GM21529 (cell line): Measurements from ENCODE around the gene OVOL2.
"Not testable (repeated sequence)": the region's sequence is repeated elsewhere in the genome, so short reads cannot be mapped to it uniquely, and the experiment has no call there.

ENCODE experiments used
- ATAC-seq: cut with Tn5 transposase; IDR thresholded peaks from one replicate; pipeline ENCODE4 v1.9.1; 2021; ENCODE audit not compliant: unreplicated experiment

Gene OVOL2

GRCh38 chr20:18058661-18059467 lies 1.1 kb upstream of the OVOL2 start:
- no peak for ATAC-seq

DNA sequence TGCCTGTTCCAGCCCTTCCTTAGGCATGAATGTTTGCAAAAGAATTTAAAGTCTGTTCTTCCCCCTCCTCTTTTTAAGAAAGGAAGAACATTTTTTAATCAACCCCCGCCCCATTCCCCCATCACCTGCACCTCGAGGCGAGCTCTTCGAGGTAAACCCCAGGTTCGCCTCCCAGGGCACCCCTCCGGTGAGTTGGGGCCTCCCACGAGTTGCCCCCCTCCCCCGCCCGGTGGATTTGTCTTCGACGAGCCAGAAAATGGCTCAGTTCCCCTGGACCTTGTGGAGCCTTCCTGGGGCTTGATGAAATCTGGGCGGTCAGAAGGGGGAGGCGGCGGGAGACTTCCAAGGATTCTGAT lies 256 bp upstream of the OVOL2 start:
- no peak for ATAC-seq

GRCh38 chr20:18056174-18057100 lies 1.3 kb downstream of the OVOL2 start:
- ATAC-seq, result no peak

DNA sequence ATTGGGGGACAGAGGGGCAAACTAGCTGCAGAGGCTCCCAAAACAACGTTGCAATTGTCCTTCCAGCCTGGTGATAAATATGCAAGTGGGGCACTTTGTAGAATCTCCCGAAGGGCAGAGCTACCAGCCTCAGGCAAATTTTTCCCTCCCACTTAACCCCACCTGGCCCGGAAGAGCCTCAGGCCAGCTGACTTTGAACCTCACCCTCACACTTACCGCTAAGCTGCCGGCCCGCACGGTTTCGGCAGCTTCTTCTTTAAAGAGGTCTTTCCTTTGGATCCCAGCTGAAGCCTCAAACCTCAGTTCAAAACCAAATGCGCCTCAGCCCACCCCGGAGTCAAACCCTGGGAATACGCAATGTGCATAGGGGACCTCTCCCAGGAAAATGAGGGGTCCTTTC lies 2.5 kb downstream of the OVOL2 start:
- ATAC-seq, result no peak

DNA sequence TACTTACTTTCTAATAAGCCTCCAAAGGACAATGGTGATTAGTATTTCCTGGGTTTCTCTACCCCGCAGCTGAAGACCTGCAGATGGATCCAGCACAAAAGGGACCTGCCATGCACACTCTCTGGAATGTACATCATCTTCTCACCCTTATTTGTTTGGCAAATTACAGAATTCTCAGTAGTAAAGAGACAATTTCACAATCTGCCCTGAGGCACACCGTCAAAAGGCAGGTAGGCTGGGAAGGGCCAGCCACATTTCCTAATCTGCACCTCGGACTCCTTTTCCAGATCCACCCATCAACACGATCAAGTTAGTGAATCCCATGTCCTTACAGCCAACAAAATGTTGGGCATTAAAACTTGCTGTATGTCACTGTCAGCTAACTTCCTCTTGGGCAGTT lies 4.9 kb downstream of the OVOL2 start:
- no peak for ATAC-seq

DNA sequence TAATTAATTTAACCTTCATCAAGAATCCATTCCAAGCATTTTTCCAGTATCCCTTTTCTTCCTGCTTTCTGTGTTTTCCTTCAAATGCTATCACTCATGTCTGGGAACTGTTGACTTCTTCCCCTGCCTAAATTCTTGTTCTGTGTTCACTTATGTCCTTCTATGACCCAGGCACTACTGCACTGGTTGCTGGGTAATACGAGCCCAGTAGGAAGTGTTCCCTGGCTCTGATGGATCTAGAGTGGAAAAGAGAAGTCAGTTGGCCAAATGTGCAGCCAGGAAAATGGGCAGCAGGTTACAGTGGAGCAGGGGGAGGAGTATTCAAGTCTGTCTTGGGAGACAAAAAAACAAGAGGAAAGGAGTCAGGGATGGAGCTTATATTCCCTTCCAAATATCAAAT lies 7.1 kb downstream of the OVOL2 start:
- ATAC-seq, result no peak

- no peak for ATAC-seq
Observed at GRCh38 chr20:18048176-18048575, 9.5 kb downstream of the OVOL2 start.

DNA sequence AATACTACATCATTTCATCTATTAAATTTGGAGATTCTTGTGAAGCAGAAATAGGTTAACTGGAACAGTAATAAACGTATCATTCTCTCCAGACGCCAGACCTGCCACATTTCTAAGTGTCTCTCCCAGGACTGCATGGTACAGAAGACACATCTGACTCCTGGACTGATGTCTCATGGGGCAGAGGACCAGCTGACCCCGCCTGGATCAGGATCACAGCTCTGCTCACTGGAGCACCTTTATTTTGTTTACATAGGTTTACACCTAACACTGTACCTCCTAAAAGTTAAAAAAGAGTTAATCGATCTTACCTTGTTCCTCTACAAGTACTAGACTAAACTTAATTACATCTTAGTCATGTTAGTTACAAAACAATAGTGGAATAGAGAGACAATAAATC lies 11.2 kb downstream of the OVOL2 start:
- ATAC-seq, result no peak

DNA sequence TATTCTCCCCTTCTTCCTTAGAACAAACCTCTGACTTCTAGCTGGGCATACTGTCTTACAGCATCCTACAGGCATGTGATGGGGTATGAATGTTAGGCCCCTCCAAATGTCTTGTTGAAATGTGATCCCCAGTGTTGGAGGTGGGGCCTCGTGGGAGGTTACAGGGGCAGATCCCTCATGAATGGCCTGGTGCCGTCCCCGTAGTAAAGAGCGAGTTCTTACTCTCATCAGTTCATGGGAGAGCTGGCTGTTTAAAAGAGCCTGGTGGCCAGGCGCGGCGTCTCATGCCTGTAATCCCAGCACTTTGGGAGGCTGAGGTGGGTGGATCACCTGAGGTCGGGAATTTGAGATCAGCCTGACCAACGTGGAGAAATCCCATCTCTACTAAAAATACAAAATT lies 15.5 kb downstream of the OVOL2 start:
- no peak for ATAC-seq

DNA sequence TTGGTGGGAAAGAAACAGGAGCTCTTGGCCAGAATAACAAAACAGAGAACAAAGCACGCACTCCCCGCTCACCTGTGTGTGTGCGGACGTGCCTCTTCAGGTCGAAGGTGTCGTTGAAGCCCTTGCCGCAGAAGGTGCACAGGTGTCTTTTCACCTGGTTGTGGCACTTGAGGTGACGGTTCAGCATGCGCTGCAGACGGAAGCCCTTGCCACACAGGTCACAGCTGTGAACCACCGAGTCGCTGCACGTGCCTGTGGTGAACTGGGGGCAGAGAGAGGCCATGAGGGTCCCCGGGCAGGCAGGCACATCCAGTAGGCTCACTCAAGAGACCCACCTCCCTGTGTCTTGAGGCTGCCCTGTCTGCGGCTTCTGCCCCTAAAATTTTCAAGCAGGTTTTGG lies 16.3 kb downstream of the OVOL2 start:
- no peak for ATAC-seq

GRCh38 chr20:18039063-18039462 lies 18.7 kb downstream of the OVOL2 start:
- no peak for ATAC-seq

GRCh38 chr20:18034039-18034438 lies 23.7 kb downstream of the OVOL2 start:
- ATAC-seq, result no peak

DNA sequence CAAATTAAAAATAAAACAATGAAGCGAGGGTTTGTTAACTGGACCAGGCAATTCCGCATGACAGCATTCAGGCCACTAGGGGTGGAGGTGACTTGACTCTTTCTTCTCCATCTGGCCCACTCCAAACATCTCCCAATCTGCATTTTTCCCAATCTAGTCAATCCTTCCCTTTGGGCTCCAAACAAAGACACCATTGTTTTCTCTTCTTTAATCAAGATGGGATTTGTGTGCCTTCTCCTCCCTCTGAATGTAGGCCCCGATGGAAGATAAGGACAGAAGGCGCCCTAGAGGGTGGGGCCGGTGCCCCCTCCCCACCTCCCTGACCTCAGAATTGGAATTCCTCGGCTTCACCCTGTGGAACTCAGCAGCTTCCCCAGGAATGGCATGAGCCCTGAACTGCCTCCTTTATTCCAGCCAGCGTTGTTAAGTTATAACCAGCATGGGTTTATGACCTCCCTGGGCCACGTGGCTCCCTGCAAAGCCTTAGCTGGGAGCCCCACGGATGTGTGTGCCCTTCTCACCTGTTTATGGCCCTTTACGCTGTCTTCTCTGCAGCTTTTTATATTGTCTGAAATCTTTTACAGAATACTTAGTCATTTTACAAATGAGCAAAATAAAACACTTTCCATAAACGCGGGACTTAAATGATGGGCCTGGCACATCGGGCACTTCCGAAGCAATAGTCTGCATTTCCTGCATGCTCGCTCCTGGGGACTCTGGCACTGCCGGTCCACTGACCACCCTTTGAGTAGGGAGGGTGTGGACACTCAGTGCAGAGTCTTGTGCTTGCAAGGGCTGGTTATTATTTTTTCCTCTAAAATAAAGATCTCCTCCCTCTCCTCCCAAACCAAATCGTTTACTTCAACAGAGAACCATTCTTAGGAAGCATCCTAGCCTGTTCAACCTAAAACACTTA lies 24.5 kb downstream of the OVOL2 start:
- no peak for ATAC-seq

DNA sequence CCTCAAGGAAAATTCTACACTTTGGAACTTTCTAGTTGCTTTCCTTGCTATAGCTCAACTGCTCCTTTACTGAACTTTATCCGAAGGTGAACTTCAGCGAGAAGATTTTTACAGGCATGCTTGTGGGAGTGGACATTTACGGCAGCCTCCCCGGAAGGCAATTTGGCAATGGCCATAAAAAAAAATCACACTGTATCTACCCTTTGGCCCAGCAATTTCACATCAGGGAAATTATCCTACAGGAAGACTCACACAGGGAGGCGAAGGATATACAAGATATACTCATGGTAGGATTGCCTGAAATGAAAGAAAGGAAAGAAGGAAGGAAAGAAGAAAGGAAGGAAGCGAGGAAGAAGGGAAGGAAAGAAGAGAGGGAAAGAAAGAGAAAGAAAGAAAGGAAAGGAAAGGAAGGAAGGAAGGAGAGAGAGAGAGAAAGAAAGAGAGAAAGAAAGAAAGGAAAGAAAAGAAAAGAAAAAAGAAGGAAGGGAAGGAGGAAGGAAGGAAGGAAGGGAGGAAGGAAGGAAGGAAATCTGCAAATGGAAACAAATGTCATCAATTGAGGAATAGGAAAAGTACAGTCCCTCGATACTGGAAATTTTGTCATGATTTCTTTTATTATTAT lies 25.7 kb downstream of the OVOL2 start:
- no peak for ATAC-seq

- ATAC-seq, result no peak
Observed at GRCh38 chr20:18031050-18031449, 26.7 kb downstream of the OVOL2 start.

GRCh38 chr20:18030020-18030419 lies 27.7 kb downstream of the OVOL2 start:
- ATAC-seq, result no peak

DNA sequence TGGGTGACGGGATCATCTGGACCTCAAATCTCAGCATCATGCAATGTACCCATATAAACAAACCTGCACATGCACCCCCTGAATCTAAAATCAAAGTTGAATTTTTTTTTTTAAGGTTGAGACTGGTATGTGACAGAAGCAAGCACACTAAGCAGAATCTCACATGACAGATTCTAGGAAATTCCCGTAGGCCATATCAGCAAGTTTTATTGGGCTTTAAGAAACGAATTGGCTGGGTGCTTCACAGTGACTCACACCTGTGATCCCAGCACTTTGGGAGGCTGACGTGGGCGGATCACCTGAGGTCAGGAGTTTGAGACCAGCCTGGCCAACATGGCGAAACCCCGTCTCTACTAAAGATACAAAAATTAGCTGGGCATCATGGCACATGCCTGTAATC lies 30.7 kb downstream of the OVOL2 start:
- ATAC-seq, result not testable (repeated sequence)

DNA sequence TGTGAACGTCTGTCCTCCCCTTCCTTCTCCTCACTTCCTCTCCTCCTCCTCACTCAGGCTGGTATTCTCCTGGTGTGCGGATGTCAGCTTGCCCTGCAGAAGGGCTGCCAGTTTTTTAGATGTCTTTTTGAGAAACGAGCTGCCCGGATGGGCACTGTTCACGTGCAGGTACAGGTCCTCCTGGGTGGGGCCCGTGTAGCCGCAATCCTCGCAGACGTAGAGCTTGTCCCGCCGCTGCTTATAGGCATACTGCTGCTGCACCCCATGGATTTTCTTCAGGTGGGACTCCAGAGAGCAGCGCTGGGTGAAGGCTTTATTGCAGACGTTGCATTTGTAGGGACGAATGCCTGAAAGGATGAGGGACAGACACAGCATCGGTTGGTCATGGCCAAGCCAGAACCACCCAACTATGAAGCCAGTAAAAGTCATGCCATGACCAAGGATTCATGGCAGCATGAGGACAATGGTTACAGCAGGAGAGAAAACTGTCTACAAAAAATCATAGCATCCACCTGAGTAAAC lies 33.0 kb downstream of the OVOL2 start:
- no peak for ATAC-seq

DNA sequence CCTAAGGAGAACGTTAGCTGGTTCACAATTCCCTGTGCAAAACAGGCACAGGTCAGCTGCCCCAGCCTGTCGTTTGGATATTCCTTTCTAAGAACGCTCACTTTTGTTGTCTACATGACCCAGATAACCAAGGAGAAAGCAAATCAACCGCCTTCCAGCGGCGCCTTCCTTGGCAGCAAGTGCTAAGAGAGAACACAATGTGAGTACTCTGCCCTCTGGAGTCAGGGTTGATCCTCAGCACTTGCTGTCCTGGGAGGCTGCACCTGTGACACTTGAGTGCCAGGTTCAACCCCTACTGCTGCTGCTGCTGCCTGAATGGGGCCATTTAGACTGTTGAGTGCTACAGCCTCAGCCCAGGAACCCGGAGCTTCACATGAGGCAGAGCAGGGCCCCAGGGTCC lies 36.8 kb downstream of the OVOL2 start:
- no peak for ATAC-seq

GRCh38 chr20:18019068-18019467 lies 38.6 kb downstream of the OVOL2 start:
- peak; percentile 68 for ATAC-seq

- no peak for ATAC-seq
Observed at GRCh38 chr20:18018100-18018499, 39.6 kb downstream of the OVOL2 start.
